GM19035 (cell line): Measurements from ENCODE around the gene ATRNL1.
"Not testable (repeated sequence)": the region's sequence is repeated elsewhere in the genome, so short reads cannot be mapped to it uniquely, and the experiment has no call there.

Experiments used
- ATAC-seq: cut with Tn5 transposase; IDR thresholded peaks from one replicate; pipeline ENCODE4 v1.9.1; 2021; ENCODE audit not compliant: unreplicated experiment

Gene ATRNL1

GRCh38 chr10:115417585-115418265 lies 324.6 kb downstream of the ATRNL1 start:
- ATAC-seq = peak; percentile 96

DNA sequence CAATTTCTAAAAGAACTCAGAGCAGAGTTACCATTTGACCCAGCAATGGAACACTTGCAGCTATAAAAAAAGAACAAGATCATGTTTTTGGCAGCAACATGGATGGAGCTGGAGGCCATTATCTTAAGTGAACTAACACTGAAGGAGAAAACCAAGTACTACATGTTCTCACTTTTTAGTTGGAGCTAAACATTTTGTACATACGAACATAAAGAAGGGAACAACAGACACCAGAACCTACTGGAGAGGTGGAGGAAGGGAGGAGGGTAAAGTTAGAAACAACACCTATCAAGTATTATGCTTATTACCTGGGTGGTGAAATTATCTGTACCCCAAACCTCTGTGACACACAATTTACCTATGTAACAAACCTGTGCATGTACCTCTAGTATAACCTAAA lies 329.5 kb downstream of the ATRNL1 start:
- no peak for ATAC-seq

DNA sequence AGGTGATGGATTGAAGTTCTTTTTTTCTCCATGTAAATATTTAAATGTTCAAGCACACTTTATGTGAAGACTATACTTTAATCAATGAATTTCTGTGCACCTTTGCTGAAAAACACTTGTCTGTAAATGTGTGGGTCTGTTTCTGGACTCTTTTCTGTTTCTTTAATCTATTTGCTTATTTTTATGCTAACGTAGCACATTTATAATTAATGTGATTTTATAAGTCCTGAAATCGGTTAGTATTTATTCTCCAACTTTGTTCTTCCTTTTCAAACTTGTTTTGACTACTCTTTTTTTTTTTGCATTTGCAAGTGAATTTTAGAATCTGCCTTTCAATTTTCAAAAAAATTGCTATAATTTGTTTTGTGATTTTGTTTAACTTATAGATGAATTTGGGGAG lies 334.4 kb downstream of the ATRNL1 start:
- no peak for ATAC-seq

DNA sequence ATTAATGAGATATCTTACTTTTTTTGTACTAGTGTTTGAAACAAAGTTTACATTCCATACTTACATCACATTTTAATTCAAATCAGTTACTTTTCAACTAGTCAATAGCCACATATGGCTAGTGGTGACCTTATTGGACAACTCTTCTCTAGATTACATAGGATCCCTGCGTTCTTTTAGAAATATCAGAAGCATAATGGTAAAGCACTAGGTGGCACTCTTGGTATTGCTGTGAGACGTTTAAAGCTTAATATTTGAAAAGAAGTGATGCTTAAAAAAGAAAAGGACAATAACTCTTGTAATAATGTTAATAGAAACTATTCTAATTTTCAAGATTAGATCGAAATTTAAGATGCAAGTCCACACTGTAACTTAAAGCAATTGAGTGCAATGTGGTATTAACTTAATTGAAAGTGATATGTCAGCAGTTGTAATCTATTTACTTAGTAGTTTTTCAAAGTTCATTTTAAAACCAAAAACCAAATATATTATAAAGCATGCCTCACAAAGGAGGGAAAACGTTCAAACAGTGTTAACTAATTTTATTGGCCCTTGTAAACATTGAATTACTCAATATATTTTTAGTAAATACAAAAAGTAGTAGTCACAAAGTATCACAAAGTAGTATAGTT lies 339.1 kb downstream of the ATRNL1 start:
- no peak for ATAC-seq

GRCh38 chr10:115436999-115437398 lies 343.8 kb downstream of the ATRNL1 start:
- no peak for ATAC-seq

GRCh38 chr10:115441907-115442545 lies 348.9 kb downstream of the ATRNL1 start:
- ATAC-seq = no peak

- no peak for ATAC-seq
These were observed 363.6 kb downstream of the ATRNL1 start for GRCh38 chr10:115456812-115457211.

DNA sequence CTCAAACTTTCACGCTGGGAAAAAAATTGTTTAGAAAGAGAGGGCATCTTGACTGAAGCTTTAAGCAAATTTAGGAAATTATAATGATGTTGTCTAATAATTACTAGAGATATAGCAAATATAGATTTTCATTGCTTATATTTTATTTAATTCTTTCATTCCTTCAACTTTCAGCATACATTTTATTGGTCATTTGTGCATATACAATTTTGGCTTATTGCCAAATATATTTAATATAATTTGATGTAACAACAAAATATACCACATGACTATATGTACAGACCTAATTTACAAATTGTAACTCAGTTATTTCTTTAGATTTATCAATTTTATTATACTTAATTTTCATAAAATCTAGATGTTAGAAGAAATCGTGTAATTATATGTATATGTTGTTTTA lies 390.1 kb downstream of the ATRNL1 start:
- no peak for ATAC-seq

- no peak for ATAC-seq
These were observed 398.5 kb downstream of the ATRNL1 start for GRCh38 chr10:115491526-115492140.

GRCh38 chr10:115503546-115503945 lies 410.4 kb downstream of the ATRNL1 start:
- no peak for ATAC-seq

DNA sequence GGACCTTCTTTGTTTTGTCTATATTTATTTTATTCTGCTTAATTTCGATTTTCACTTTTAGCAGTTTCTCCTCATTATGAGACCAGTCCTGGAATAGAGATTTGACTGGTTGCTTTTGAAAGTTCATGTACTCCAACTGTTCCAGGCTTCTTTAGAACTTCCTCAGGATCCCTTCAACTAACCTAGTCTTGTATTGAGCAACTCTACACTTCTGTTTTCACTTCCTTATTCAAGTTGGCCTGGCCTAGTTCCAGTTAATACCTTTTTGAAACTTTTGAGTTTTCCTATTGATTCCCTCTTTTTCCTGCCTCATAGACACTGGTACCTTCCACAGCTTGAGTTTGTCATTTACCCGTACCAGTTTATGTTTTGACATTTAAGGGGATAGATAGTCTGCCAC lies 421.7 kb downstream of the ATRNL1 start:
- no peak for ATAC-seq

GRCh38 chr10:115525141-115525540 lies 432.0 kb downstream of the ATRNL1 start:
- ATAC-seq = no peak

- not testable (repeated sequence) for ATAC-seq
These were observed 434.5 kb downstream of the ATRNL1 start for GRCh38 chr10:115527682-115528081.

DNA sequence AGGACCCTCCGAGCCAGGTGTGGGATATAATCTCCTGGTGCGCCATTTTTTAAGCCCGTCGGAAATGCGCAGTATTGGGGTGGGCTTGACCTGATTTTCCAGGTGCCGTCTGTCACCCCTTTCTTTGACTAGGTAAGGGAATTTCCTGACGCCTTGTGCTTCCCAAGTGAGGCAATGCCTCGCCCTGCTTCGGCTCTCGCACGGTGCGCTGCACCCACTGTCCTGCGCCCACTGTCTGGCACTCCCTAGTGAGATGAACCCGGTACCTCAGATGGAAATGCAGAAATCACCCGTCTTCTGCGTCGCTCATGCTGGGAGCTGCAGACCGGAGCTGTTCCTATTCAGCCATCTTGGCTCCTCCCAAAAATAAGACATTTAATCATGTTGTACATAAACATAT lies 443.2 kb downstream of the ATRNL1 start:
- not testable (repeated sequence) for ATAC-seq

DNA sequence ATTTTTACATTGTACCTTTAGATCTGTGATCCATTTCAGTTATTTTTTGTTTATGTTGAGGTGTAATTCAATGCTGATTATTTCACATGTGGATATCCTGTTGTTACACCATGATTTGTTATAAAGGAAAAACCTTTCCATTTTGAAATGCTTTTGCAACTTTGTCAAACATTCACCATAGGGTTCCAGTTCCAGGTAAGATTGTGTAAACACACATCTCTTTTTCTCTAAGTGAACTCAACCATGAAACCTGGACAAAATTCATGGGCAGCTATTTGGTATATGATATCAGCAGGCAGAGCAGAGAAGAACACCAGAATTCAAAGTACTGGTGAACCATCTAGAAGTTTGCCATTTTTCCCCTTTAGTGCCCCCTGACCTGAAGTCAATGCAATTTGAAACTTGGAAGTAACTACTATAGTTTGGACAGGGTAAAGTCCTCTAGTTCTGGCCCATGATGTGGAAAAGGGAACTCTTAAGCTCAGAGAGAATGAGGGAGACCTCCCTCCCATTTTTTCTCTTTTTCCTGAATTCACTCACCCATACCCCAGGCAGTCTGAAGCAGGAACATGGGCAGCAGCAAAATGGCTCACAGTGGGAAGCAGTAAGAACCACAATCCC lies 446.1 kb downstream of the ATRNL1 start:
- no peak for ATAC-seq

DNA sequence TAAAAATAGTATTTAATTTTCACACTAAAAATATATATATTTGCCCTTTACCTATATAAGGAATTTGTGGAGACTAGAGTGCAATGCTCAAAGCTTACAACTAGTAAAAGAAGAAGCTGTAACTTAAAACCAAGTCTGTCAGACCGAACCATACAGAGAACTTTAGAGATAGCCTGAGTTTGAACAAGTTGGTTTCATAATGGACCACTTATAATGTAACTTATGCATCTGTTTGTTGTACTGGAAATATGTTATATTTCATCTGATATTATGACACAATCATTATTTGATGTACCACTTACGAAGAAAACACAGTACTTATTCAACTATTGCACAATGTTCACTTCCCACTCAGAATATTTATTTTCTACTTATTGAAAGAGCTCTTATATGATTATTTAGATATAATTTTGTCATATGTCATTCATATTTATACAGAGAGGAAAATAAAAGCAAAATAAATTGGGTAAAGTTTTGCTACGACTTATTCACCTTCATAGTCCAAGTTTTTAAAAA lies 462.8 kb downstream of the ATRNL1 start:
- no peak for ATAC-seq

DNA sequence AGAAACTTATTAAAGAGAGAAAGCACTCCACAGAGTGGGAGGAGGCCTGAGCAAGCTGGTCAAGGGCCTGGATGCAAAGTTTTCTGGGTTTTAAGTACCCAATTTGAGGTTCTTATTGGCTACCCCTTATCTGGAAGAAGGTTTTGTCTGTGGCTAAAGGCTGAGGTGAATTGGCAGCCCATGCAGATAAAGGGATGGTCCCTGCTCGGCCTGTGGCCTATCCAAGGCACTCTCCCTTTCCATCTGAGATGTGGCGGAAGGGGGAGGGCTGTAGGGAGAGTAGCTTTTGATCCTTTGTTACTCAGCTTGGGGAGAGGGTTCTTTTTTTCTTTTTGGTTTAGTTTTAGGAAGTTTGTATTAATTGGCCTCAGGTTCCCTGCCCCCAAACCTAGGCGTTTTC lies 465.1 kb downstream of the ATRNL1 start:
- ATAC-seq = no peak

- ATAC-seq = no peak
These were observed 473.7 kb downstream of the ATRNL1 start for GRCh38 chr10:115566867-115567266.

GRCh38 chr10:115572740-115573455 lies 479.7 kb downstream of the ATRNL1 start:
- no peak for ATAC-seq

- no peak for ATAC-seq
These were observed 487.1 kb downstream of the ATRNL1 start for GRCh38 chr10:115580239-115580638.

GRCh38 chr10:115593060-115593459 lies 499.9 kb downstream of the ATRNL1 start:
- ATAC-seq = no peak
